ENCODE data around the gene CCNF. TPM values are rescaled to one million over a fixed set of nuclear protein-coding genes. Genes with fewer than 3 reads are reported as not detected.

The CCNF gene
- total and polyA plus RNA-seq, 9 of the 15 experiments (the other 6 are each of a cell fraction or from before 2014, with no cell fraction given): 4.1 to 70.1 (median 29.5) TPM

- no peaks in the 10 kb centered on the region for H3K9me1 ChIP-seq (ENCODE audit: control insufficient read depth, insufficient read depth, low read length)
- no TSS peak for BruUV-seq (replicated peaks)
- peaks cover 63% of the 10 kb centered on the region; the same call in 2 of the 3 replicates for H3K36me3 ChIP-seq (ENCODE audit: control insufficient read depth, insufficient read depth, low read length)
- no peak overlapping the region for H2AFZ ChIP-seq (ENCODE audit: low read depth, low read length)
- no peaks in the 10 kb centered on the region for H3K9me3 ChIP-seq (replicated peaks; ENCODE audit: control insufficient read depth, insufficient read depth, low read depth, low read length)
- H3K27ac ChIP-seq (ENCODE audit: extremely low read depth, low read depth, low read length): no peak overlapping the region
- H4K20me1 ChIP-seq (replicated peaks; ENCODE audit: control insufficient read depth, insufficient read depth, low read length): peaks cover 9% of the 10 kb centered on the region
- in situ Hi-C loops (cut with MboI): no loop called here
- H3K4me3 ChIP-seq: no peak overlapping the region
- peaks cover 19% of the 10 kb centered on the region for H3K79me2 ChIP-seq (ENCODE audit: control insufficient read depth, insufficient read depth, low read length)
- ATAC-seq: peak; percentile 94
- H3K4me2 ChIP-seq (ENCODE audit: insufficient read depth, low read length): no peak overlapping the region
- intact Hi-C loops (cut with micrococcal nuclease): loop anchor here (1.0 to 10.0 kb wide), 4 partner anchors 34 to 205 kb away; partner anchors contain the start of genes ABCA3 and CCNF
- peak overlapping the region in 1 of 2 experiments; percentile 82; a peak in 2 of 4 replicates for H3K9ac ChIP-seq (ENCODE audit: insufficient read depth in 1 of 2, low read depth in 2 of 2, low read length in 2 of 2)
- peak; percentile 88 for FAIRE-seq
- CTCF ChIA-PET (ENCODE audit: low intra/inter-chr PET ratio): interaction anchor here (0.6 to 3.5 kb wide), 10 partner anchors 9 to 497 kb away, joined by 3 to 17 read pairs (median 3); partner anchors contain the start of genes ABCA3, CCNF and TBC1D24
- 39% methylated on average over 22 of the region's 23 CpGs for WGBS (ENCODE audit: insufficient coverage, low coverage, missing lambda C conversion rate)
- POLR2A ChIA-PET: interaction anchor here (0.5 to 1.2 kb wide), 14 partner anchors 9 to 346 kb away, joined by 3 to 4 read pairs (median 3); partner anchors contain the start of gene TRAF7
- H3K27me3 ChIP-seq (ENCODE audit: control insufficient read depth in 2 of 2, insufficient read depth in 2 of 2, low read length in 2 of 2): no peaks in the 10 kb centered on the region
- H3K4me1 ChIP-seq (replicated peaks in 1 of 2; ENCODE audit: control insufficient read depth in 2 of 2, insufficient read depth in 2 of 2, low read length in 2 of 2): peaks cover 17 to 70% of the 10 kb centered on the region in 2 experiments
- DNase-seq (ENCODE audit: extremely low read depth in 1 of 4, low spot score in 3 of 4): peak; percentile 81 to 85 (median 84)
- TF ChIP-seq MYNN (IDR thresholded peaks at IDR 0.05): 0 out of 2 replicates have a peak, but pooled peaks have one; percentile 36
- no peak for TF ChIP-seq MYNN (CRISPR knock-in tag; IDR thresholded peaks at IDR 0.05)
- no peak for TF ChIP-seq SETDB1 (IDR thresholded peaks at IDR 0.05; ENCODE audit: low read length)
- TF ChIP-seq ID3 (CRISPR knock-in tag; IDR thresholded peaks at IDR 0.05): no peak
- 0 out of 2 replicates have a peak, but pooled peaks have one; percentile 31 for TF ChIP-seq ID3 (tag; IDR thresholded peaks at IDR 0.05)
- TF ChIP-seq ZKSCAN1 (IDR thresholded peaks at IDR 0.05; ENCODE audit: low read depth, low read length): no peak
- TF ChIP-seq ARID2 (IDR thresholded peaks at IDR 0.05): peak; percentile 71
- peak; percentile 38; the same call in 1 of the 2 replicates for TF ChIP-seq CBX1 (IDR thresholded peaks at IDR 0.05; ENCODE audit: low read depth)
- TF ChIP-seq RAD51 (IDR thresholded peaks at IDR 0.05; ENCODE audit: borderline replicate concordance, low read depth): peak; percentile 43; the same call in 1 of the 2 replicates
- TF ChIP-seq CTBP1 (IDR thresholded peaks at IDR 0.05; ENCODE audit: borderline replicate concordance): peak; percentile 55; the same call in 1 of the 2 replicates
- TF ChIP-seq ZNF3 (CRISPR knock-in tag; IDR thresholded peaks at IDR 0.05): no peak
- TF ChIP-seq KLF13 (tag; IDR thresholded peaks at IDR 0.05; ENCODE audit: borderline replicate concordance, low read depth): no peak
- TF ChIP-seq BHLHE40 (IDR thresholded peaks at IDR 0.05; ENCODE audit: low read length): peak; percentile 66
- peak; percentile 65 for TF ChIP-seq MYC (IDR thresholded peaks at IDR 0.05; ENCODE audit: low read depth, low read length)
- TF ChIP-seq MYC (CRISPR knock-in tag; IDR thresholded peaks at IDR 0.05; ENCODE audit: borderline replicate concordance, low read depth): no peak
- peak; percentile 50 for TF ChIP-seq PRDM10 (IDR thresholded peaks at IDR 0.05; ENCODE audit: partially characterized antibody)
- TF ChIP-seq USF1 (CRISPR knock-in tag; IDR thresholded peaks at IDR 0.05): peak; percentile 41; the same call in 1 of the 2 replicates
Observed at GRCh38 chr16:2500918-2501750, 71.9 kb downstream of the CCNF start.

Data from K562 (cell line).